HEK293 (cell line): Measurements from ENCODE around the gene STAB1.

Experiments
- CTCF ChIA-PET: fragments of 350-600 bp; formaldehyde crosslinking; extraction: SDS; loops from one replicate; lab custom pipeline; 2021; ENCODE audit warnings: antibody characterized with exemption; lab: Yijun Ruan, JAX
- POLR2A ChIA-PET: fragments of 300-600 bp; formaldehyde crosslinking; extraction: SDS; loops from one replicate; lab custom pipeline; 2020; ENCODE audit warnings: antibody characterized with exemption, inconsistent platforms; lab: Yijun Ruan, JAX
- H3K27ac ChIP-seq: fragments of 200-500 bp; sonication (Bioruptor generic); 2 replicates; pipeline ENCODE4 v1.5.1; 2014; ENCODE audit warnings: low read depth, low read length, control low read depth, inconsistent platforms; ENCODE audit errors: extremely low read depth
- H3K36me3 ChIP-seq, 2 experiments: fragments of 200-500 bp in 1 of 2; sonication (Bioruptor generic) in 1 of 2; 1 replicate in 1 of 2; 2 replicates in 1 of 2; pipeline ENCODE4 v1.5.1; 2014 to 2017; ENCODE audit warnings: inconsistent platforms in 2 of 2, low read length in 2 of 2; ENCODE audit not compliant: control insufficient read depth in 2 of 2, insufficient read depth in 1 of 2
- H3K4me1 ChIP-seq: fragments of 200-500 bp; sonication (Bioruptor generic); 2 replicates; pipeline ENCODE4 v1.5.1; 2014; ENCODE audit warnings: mild to moderate bottlenecking, low read length, inconsistent platforms; ENCODE audit not compliant: control insufficient read depth, insufficient read depth
- H3K4me3 ChIP-seq: 2 replicates; pipeline ENCODE4 v1.5.1; 2011; ENCODE audit warnings: low read depth, mild to moderate bottlenecking, control low read depth, low read length, moderate library complexity
- H3K9me3 ChIP-seq: fragments of 200-500 bp; sonication (Bioruptor generic); 2 replicates; pipeline ENCODE4 v1.5.1; 2014; ENCODE audit warnings: low read depth, low read length, inconsistent platforms; ENCODE audit not compliant: control insufficient read depth, insufficient read depth
- BCL11A ChIP-seq: fragments of 450-650 bp; formaldehyde crosslinking; IDR thresholded peaks from 2 replicates; pipeline ENCODE4 v1.5.1; 2016; ENCODE audit warnings: low read depth, missing biosample characterization, missing genetic modification characterization
- GLI2 ChIP-seq: fragments of 450-650 bp; formaldehyde crosslinking; IDR thresholded peaks from 2 replicates; pipeline ENCODE4; 2017; ENCODE audit warnings: missing biosample characterization, missing genetic modification characterization, low read depth, borderline replicate concordance
- RBAK ChIP-seq: fragments of 450-650 bp; formaldehyde crosslinking; IDR thresholded peaks from 2 replicates; pipeline ENCODE4 v1.5.1; 2016; ENCODE audit warnings: missing biosample characterization, missing genetic modification characterization
- ZFP37 ChIP-seq: fragments of 450-650 bp; formaldehyde crosslinking; IDR thresholded peaks from 2 replicates; pipeline ENCODE4 v1.5.1; 2016; ENCODE audit warnings: missing biosample characterization, missing genetic modification characterization
- ZNF138 ChIP-seq: fragments of 450-650 bp; formaldehyde crosslinking; IDR thresholded peaks from 2 replicates; pipeline ENCODE4 v1.5.1; 2016; ENCODE audit warnings: missing biosample characterization, missing genetic modification characterization, borderline replicate concordance
- ZNF211 ChIP-seq: fragments of 450-650 bp; formaldehyde crosslinking; IDR thresholded peaks from 2 replicates; pipeline ENCODE4 v1.5.1; 2016; ENCODE audit warnings: low read depth, missing biosample characterization, missing genetic modification characterization
- ZNF223 ChIP-seq: fragments of 450-650 bp; formaldehyde crosslinking; IDR thresholded peaks from 2 replicates; pipeline ENCODE4 v1.5.1; 2016; ENCODE audit warnings: missing biosample characterization, missing genetic modification characterization
- ZNF423 ChIP-seq: fragments of 450-650 bp; formaldehyde crosslinking; IDR thresholded peaks from 2 replicates; pipeline ENCODE4 v1.5.1; 2016; ENCODE audit warnings: missing biosample characterization, missing genetic modification characterization
- ZNF530 ChIP-seq: fragments of 450-650 bp; formaldehyde crosslinking; IDR thresholded peaks from 2 replicates; pipeline ENCODE4 v1.5.1; 2016; ENCODE audit warnings: low read depth, missing biosample characterization, missing genetic modification characterization
- ZNF549 ChIP-seq: fragments of 450-650 bp; IDR thresholded peaks from 2 replicates; pipeline ENCODE4 v1.5.1; 2018; ENCODE audit warnings: missing biosample characterization, missing genetic modification characterization, mild to moderate bottlenecking, inconsistent platforms, moderate library complexity
- ZNF660 ChIP-seq: fragments of 450-650 bp; IDR thresholded peaks from 2 replicates; pipeline ENCODE4 v1.5.1; 2018; ENCODE audit warnings: missing biosample characterization, mild to moderate bottlenecking, missing genetic modification characterization
- TF ChIP-seq, protein P1 (sequence below): fragments of 450-650 bp; formaldehyde crosslinking; IDR thresholded peaks from 2 replicates; pipeline ENCODE4 v1.5.1; 2017; ENCODE audit warnings: missing biosample characterization, missing genetic modification characterization
- TF ChIP-seq, protein P2 (sequence below): fragments of 450-650 bp; formaldehyde crosslinking; IDR thresholded peaks from 2 replicates; pipeline ENCODE4 v1.5.1; 2016; ENCODE audit warnings: missing biosample characterization, missing genetic modification characterization
- TF ChIP-seq, protein P3 (sequence below): fragments of 450-650 bp; formaldehyde crosslinking; optimal IDR thresholded peaks from 2 replicates; pipeline ENCODE3; 2016; ENCODE audit warnings: missing biosample characterization, mild to moderate bottlenecking, missing genetic modification characterization
- TF ChIP-seq, protein P4 (sequence below): fragments of 450-650 bp; formaldehyde crosslinking; IDR thresholded peaks from 2 replicates; pipeline ENCODE4 v1.5.1; 2016; ENCODE audit warnings: missing biosample characterization, missing genetic modification characterization
- TF ChIP-seq, protein P5 (sequence below): fragments of 450-650 bp; formaldehyde crosslinking; IDR thresholded peaks from 2 replicates; pipeline ENCODE4 v1.5.1; 2017; ENCODE audit warnings: missing biosample characterization, missing genetic modification characterization
- TF ChIP-seq, protein P6 (sequence below): fragments of 450-650 bp; IDR thresholded peaks from 2 replicates; pipeline ENCODE4 v1.5.1; 2018; ENCODE audit warnings: missing biosample characterization, missing genetic modification characterization
- TF ChIP-seq, protein P7 (sequence below): fragments of 450-650 bp; formaldehyde crosslinking; IDR thresholded peaks from 2 replicates; pipeline ENCODE4 v1.5.1; 2017; ENCODE audit warnings: missing biosample characterization, missing genetic modification characterization
- TF ChIP-seq, protein P8 (sequence below): fragments of 450-650 bp; formaldehyde crosslinking; IDR thresholded peaks from 2 replicates; pipeline ENCODE4 v1.5.1; 2016; ENCODE audit warnings: missing biosample characterization, missing genetic modification characterization, borderline replicate concordance

Gene STAB1

DNA sequence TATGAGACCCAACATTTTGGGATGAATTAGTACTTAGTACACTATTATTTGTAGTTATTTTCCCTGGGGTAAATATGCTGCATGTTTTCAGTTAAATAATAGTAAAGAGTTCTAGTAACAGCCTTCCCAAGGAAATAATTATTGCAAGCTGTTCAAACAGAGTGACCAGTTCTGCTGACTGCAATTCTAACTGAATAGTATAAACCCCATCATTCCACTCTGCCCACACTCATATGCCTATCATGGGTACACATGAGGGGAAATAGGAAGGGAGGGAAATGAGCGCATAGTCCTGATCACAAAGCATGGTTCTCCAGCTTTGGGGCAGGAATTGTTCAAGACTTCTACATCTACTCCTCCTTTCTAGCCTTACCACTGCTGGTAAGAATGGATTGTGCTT lies 59.9 kb downstream of the STAB1 start (continued):
- TF ChIP-seq, protein P1, sequence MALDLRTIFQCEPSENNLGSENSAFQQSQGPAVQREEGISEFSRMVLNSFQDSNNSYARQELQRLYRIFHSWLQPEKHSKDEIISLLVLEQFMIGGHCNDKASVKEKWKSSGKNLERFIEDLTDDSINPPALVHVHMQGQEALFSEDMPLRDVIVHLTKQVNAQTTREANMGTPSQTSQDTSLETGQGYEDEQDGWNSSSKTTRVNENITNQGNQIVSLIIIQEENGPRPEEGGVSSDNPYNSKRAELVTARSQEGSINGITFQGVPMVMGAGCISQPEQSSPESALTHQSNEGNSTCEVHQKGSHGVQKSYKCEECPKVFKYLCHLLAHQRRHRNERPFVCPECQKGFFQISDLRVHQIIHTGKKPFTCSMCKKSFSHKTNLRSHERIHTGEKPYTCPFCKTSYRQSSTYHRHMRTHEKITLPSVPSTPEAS (tag by site-specific recombination): no peak
- no peak for TF ChIP-seq BCL11A (tag by site-specific recombination)
- no peak for TF ChIP-seq ZNF549 (tag by site-specific recombination)
- TF ChIP-seq ZFP37: no peak
- TF ChIP-seq ZNF530 (tag by site-specific recombination): no peak
- TF ChIP-seq, protein P2, sequence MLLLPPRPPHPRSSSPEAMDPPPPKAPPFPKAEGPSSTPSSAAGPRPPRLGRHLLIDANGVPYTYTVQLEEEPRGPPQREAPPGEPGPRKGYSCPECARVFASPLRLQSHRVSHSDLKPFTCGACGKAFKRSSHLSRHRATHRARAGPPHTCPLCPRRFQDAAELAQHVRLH: no peak
- TF ChIP-seq, protein P3, sequence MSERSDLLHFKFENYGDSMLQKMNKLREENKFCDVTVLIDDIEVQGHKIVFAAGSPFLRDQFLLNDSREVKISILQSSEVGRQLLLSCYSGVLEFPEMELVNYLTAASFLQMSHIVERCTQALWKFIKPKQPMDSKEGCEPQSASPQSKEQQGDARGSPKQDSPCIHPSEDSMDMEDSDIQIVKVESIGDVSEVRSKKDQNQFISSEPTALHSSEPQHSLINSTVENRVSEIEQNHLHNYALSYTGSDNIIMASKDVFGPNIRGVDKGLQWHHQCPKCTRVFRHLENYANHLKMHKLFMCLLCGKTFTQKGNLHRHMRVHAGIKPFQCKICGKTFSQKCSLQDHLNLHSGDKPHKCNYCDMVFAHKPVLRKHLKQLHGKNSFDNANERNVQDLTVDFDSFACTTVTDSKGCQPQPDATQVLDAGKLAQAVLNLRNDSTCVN (tag by site-specific recombination): no peak
- TF ChIP-seq, protein P4, sequence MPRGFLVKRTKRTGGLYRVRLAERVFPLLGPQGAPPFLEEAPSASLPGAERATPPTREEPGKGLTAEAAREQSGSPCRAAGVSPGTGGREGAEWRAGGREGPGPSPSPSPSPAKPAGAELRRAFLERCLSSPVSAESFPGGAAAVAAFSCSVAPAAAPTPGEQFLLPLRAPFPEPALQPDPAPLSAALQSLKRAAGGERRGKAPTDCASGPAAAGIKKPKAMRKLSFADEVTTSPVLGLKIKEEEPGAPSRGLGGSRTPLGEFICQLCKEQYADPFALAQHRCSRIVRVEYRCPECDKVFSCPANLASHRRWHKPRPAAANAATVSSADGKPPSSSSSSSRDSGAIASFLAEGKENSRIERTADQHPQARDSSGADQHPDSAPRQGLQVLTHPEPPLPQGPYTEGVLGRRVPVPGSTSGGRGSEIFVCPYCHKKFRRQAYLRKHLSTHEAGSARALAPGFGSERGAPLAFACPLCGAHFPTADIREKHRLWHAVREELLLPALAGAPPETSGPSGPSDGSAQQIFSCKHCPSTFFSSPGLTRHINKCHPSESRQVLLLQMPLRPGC (tag by site-specific recombination): no peak
- TF ChIP-seq ZNF423 (tag by site-specific recombination): no peak
- no peak for TF ChIP-seq ZNF138

DNA sequence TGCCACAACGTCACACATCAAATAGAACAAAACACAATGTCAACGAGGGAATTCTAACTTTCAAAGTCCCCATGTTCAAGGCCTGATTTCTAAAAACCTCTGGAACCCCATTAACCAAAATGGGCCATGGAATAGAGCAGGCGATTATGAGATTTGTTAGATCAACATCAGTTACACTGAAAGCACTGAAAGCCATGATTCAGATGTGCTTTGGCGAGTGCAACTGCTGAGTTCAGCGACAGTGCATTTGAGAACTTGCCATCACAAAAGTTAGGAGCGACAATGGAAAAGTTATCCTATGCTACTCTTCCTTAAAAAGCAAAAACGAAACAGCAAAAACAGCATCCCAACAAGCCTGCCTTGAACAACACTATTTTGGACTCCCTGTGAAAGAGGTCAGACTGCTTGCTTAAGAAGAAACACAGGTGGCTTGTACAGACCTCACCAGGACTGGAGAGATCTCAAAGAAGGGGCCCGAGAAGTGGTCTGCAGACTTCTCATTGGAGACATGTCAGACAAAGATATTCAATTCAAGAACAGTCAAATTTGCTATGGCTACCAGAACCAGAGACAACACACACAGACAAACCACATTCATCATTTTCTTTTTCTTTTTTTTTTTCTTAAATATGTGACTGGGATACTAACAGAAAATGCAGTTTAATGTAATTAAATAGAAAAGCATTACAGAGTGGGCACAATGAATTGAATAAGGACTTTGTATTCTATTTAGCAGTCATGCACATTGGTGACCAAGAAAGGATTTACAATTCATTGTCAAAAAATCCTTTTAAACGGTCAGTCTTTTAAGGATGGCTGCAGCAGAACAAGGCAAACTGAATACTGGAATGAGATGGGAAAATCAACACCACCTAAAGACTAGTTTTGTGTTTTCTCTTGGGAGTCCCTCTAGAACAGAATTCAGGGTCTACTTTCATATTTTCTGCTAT lies 62.1 kb downstream of the STAB1 start:
- no peak overlapping the region for H3K27ac ChIP-seq
- H3K4me3 ChIP-seq: no peak overlapping the region
- H3K4me1 ChIP-seq: no peaks in the 10 kb centered on the region
- H3K9me3 ChIP-seq: no peaks in the 10 kb centered on the region
- POLR2A ChIA-PET: no interaction called here
- H3K36me3 ChIP-seq: peaks cover 0 to 83% of the 10 kb centered on the region in 2 experiments; a peak in 2 of 3 replicates
- CTCF ChIA-PET: no interaction called here
- no peak for TF ChIP-seq GLI2 (tag by site-specific recombination)
- TF ChIP-seq, protein P5, sequence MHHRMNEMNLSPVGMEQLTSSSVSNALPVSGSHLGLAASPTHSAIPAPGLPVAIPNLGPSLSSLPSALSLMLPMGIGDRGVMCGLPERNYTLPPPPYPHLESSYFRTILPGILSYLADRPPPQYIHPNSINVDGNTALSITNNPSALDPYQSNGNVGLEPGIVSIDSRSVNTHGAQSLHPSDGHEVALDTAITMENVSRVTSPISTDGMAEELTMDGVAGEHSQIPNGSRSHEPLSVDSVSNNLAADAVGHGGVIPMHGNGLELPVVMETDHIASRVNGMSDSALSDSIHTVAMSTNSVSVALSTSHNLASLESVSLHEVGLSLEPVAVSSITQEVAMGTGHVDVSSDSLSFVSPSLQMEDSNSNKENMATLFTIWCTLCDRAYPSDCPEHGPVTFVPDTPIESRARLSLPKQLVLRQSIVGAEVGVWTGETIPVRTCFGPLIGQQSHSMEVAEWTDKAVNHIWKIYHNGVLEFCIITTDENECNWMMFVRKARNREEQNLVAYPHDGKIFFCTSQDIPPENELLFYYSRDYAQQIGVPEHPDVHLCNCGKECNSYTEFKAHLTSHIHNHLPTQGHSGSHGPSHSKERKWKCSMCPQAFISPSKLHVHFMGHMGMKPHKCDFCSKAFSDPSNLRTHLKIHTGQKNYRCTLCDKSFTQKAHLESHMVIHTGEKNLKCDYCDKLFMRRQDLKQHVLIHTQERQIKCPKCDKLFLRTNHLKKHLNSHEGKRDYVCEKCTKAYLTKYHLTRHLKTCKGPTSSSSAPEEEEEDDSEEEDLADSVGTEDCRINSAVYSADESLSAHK (tag by site-specific recombination): no peak
- TF ChIP-seq ZNF660: no peak
- TF ChIP-seq, protein P6, sequence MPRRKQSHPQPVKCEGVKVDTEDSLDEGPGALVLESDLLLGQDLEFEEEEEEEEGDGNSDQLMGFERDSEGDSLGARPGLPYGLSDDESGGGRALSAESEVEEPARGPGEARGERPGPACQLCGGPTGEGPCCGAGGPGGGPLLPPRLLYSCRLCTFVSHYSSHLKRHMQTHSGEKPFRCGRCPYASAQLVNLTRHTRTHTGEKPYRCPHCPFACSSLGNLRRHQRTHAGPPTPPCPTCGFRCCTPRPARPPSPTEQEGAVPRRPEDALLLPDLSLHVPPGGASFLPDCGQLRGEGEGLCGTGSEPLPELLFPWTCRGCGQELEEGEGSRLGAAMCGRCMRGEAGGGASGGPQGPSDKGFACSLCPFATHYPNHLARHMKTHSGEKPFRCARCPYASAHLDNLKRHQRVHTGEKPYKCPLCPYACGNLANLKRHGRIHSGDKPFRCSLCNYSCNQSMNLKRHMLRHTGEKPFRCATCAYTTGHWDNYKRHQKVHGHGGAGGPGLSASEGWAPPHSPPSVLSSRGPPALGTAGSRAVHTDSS (tag by site-specific recombination): no peak
- TF ChIP-seq ZNF223 (tag by site-specific recombination): no peak
- no peak for TF ChIP-seq RBAK (tag by site-specific recombination)
- TF ChIP-seq, protein P7, sequence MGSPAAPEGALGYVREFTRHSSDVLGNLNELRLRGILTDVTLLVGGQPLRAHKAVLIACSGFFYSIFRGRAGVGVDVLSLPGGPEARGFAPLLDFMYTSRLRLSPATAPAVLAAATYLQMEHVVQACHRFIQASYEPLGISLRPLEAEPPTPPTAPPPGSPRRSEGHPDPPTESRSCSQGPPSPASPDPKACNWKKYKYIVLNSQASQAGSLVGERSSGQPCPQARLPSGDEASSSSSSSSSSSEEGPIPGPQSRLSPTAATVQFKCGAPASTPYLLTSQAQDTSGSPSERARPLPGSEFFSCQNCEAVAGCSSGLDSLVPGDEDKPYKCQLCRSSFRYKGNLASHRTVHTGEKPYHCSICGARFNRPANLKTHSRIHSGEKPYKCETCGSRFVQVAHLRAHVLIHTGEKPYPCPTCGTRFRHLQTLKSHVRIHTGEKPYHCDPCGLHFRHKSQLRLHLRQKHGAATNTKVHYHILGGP (tag by site-specific recombination): no peak
- no peak for TF ChIP-seq ZNF211 (tag by site-specific recombination)
- TF ChIP-seq, protein P8, sequence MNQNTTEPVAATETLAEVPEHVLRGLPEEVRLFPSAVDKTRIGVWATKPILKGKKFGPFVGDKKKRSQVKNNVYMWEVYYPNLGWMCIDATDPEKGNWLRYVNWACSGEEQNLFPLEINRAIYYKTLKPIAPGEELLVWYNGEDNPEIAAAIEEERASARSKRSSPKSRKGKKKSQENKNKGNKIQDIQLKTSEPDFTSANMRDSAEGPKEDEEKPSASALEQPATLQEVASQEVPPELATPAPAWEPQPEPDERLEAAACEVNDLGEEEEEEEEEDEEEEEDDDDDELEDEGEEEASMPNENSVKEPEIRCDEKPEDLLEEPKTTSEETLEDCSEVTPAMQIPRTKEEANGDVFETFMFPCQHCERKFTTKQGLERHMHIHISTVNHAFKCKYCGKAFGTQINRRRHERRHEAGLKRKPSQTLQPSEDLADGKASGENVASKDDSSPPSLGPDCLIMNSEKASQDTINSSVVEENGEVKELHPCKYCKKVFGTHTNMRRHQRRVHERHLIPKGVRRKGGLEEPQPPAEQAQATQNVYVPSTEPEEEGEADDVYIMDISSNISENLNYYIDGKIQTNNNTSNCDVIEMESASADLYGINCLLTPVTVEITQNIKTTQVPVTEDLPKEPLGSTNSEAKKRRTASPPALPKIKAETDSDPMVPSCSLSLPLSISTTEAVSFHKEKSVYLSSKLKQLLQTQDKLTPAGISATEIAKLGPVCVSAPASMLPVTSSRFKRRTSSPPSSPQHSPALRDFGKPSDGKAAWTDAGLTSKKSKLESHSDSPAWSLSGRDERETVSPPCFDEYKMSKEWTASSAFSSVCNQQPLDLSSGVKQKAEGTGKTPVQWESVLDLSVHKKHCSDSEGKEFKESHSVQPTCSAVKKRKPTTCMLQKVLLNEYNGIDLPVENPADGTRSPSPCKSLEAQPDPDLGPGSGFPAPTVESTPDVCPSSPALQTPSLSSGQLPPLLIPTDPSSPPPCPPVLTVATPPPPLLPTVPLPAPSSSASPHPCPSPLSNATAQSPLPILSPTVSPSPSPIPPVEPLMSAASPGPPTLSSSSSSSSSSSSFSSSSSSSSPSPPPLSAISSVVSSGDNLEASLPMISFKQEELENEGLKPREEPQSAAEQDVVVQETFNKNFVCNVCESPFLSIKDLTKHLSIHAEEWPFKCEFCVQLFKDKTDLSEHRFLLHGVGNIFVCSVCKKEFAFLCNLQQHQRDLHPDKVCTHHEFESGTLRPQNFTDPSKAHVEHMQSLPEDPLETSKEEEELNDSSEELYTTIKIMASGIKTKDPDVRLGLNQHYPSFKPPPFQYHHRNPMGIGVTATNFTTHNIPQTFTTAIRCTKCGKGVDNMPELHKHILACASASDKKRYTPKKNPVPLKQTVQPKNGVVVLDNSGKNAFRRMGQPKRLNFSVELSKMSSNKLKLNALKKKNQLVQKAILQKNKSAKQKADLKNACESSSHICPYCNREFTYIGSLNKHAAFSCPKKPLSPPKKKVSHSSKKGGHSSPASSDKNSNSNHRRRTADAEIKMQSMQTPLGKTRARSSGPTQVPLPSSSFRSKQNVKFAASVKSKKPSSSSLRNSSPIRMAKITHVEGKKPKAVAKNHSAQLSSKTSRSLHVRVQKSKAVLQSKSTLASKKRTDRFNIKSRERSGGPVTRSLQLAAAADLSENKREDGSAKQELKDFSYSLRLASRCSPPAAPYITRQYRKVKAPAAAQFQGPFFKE: no peak
